Stimulated activated CD4-positive, alpha-beta T cell treated with anti-CD3 and anti-CD28 coated beads, Interleukin-4, amount 100 ng/mL, for 4 hours (primary cell): ENCODE measurements around the gene SIRPG.
A peak's percentile ranks its signal among the peaks of the same experiment; 100 is the strongest.
"Not testable (repeated sequence)": the region's sequence is repeated elsewhere in the genome, so short reads cannot be mapped to it uniquely, and the experiment has no call there.

Source experiments
- DNase-seq, 2 experiments: peaks; one replicate each; pipeline ENCODE4 v3.0.0-alpha.2; 2020

The SIRPG gene

GRCh38 chr20:1635291-1635979, 22.1 kb downstream of the SIRPG start:
- DNase-seq = no peak

GRCh38 chr20:1633535-1633934, 24.0 kb downstream of the SIRPG start:
- DNase-seq = no peak

GRCh38 chr20:1632178-1632577, 25.4 kb downstream of the SIRPG start:
- DNase-seq = peak; percentile 43 to 48

GRCh38 chr20:1631309-1632151, 26.0 kb downstream of the SIRPG start:
- DNase-seq = no peak

GRCh38 chr20:1630186-1630585, 27.4 kb downstream of the SIRPG start:
- DNase-seq = no peak

GRCh38 chr20:1629321-1629720, 28.3 kb downstream of the SIRPG start:
- DNase-seq = no peak

- DNase-seq = no peak
Measured at GRCh38 chr20:1628621-1629020, 29.0 kb downstream of the SIRPG start.

GRCh38 chr20:1627200-1627550, 30.4 kb downstream of the SIRPG start:
- DNase-seq = no peak

GRCh38 chr20:1626528-1627199, 30.9 kb downstream of the SIRPG start:
- no peak for DNase-seq

GRCh38 chr20:1625083-1625690, 32.4 kb downstream of the SIRPG start:
- no peak for DNase-seq

- DNase-seq = no peak
Measured at GRCh38 chr20:1623501-1624205, 33.9 kb downstream of the SIRPG start.

GRCh38 chr20:1622450-1622849, 35.1 kb downstream of the SIRPG start:
- no peak for DNase-seq

GRCh38 chr20:1621316-1621715, 36.3 kb downstream of the SIRPG start:
- no peak for DNase-seq

- DNase-seq = no peak
Measured at GRCh38 chr20:1619861-1620444, 37.6 kb downstream of the SIRPG start, which contains the start of gene SIRPB1. Gene SIRPB1 (minus strand): TSS chr20:1620009. CDS start chr20:1619944, 65 bp downstream.

GRCh38 chr20:1618954-1619540, 38.5 kb downstream of the SIRPG start:
- DNase-seq = no peak

- no peak for DNase-seq
Measured at GRCh38 chr20:1618479-1618878, 39.1 kb downstream of the SIRPG start.

GRCh38 chr20:1616858-1617434, 40.6 kb downstream of the SIRPG start:
- no peak for DNase-seq

- DNase-seq = not testable (repeated sequence)
Measured at GRCh38 chr20:1610404-1610803, 47.2 kb downstream of the SIRPG start.

- DNase-seq = not testable (repeated sequence)
Measured at GRCh38 chr20:1608678-1609347, 48.8 kb downstream of the SIRPG start.

- DNase-seq = no peak
Measured at GRCh38 chr20:1600736-1601135, 56.8 kb downstream of the SIRPG start.

GRCh38 chr20:1595333-1595732, 62.2 kb downstream of the SIRPG start:
- no peak for DNase-seq
